GM12872 (cell line): ENCODE results near the gene ZNF24.

Source experiments
- CTCF ChIP-seq: IDR thresholded peaks from 3 replicates; pipeline ENCODE4 v1.5.1; 2011; ENCODE audit warnings: low read depth, mild to moderate bottlenecking, low read length, moderate library complexity; ENCODE audit not compliant: insufficient read depth

The ZNF24 gene

DNA sequence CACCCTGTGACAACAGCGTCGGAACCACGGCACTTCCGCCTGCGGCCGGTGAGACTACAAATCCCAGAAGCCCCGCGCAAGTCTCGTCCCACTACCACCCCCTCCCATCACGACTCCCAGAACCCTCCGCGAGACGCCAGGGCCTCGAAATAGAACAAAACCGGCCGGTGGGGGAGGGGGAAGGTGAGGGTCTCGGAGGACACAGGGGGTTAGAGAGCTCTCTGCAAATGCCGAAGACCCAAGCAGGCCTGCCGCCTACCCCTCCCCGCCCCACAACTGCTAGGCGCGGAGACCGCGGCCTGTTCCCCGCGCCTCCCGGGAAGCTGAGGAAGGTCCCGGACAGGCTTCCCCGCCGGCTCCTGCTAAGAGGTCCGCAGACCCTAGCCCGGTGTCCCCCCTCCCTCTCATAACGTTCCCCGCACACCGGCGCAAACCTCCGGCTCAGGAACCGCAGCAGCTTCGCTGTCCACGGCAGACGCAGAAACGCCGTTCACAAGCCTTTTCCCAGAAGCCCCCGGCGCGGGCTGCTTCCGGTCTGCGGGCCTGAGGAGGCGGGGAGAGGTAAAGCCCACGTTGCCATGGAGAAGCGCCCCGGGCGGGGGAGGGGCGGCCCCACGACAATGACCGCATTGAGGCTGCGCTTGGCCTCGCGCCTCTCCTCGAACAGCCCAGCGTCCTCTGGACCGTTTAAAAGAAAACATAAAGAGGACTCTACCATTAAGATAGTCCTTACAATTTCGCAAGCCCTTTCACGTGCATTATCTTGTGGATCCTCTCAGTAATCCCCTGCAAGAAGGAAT is at the start of gene ZNF24:
ZNF24 (minus strand) TSS at position 485 of the 800 bp plus-strand sequence. CDS start 3,770 bp downstream, outside the sequence.
- no peak for TF ChIP-seq CTCF

DNA sequence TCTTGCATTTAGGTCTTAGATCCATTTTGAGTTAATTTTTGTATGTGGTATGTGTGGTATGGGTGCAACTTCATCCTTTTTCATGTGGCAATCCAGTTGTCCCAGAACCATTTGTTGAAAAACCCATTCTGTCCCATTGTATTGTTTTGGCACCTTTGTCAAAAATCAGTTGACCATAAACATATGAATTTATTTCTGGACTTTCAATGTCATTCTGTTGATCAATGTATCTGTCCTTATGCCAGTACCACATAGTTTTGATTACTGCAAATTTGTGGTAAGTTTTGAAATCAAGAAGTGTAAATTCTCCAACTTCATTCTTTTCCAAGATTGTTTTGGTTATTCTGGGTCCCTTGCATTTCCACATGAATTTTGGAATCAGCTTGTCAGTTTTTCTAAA is 49.5 kb upstream of the ZNF24 start:
- TF ChIP-seq CTCF, result no peak

- TF ChIP-seq CTCF, result no peak
These were observed 48.2 kb upstream of the ZNF24 start for GRCh38 chr18:35392375-35392774.

DNA sequence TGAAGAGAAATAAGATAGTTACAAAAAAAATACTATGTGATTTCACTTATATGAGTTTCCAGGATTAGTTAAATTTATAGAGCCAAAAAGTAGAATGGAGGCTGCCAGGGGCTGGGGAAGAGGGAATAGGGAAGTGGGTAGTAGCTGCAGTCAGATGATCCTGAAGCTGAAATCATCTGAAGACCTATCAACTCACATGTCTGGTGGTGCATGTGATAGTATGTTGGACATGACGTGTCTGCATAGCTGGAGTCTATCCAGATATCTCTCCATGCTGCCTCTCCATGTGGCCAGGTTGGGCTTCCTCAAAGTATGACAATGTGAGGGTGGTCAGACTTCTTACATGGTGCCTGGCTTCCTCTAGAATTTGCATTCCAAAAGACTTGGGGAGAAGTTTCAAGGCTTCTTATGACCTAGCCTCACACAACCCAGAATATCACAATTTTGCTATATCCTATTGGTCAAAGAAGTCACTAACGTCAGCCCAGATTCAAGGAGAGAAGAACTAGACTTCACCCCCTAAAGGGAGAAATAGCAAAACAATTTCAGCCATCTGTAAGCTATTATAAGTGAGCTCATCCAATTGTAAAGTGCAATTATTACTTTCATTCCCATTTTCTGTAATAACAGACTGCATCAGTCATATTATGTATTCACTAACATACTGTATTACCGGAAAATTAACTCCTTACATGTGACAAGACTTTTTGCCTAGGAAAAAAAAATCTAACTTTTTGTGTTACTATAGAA is 46.9 kb upstream of the ZNF24 start:
- TF ChIP-seq CTCF, result no peak

DNA sequence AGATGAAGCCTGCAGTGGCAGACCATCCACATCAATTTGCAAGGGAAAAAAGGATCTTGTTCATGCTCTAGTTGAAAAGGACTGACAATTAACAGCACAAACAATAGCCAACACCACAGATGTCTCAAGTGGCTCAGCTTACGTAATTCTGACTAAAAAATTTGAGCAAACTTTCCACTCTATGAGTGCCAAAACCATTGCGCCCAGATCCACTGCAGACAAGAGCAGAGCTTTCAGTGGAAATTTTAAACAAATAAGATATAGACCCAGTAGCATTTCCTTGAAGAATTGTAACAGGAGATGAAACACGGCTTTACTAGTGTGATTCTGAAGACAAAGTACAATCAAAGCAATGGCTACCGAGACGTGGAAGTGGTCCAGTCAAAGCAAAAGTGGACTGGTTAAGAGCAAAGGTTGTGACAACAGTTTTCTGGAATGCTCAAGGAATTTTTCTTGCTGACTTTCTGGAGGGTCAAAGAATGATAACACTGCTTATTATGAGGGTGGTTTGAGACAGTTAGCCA is 44.9 kb upstream of the ZNF24 start:
- TF ChIP-seq CTCF, result no peak

GRCh38 chr18:35387152-35387571 is 42.9 kb upstream of the ZNF24 start:
- peak; percentile 31; the same call in 1 of the 3 replicates for TF ChIP-seq CTCF

GRCh38 chr18:35386600-35387100 is 42.4 kb upstream of the ZNF24 start:
- TF ChIP-seq CTCF, result peak; percentile 96
